WTC11 (cell line): ENCODE data around the gene CMC2. TPM values are rescaled to one million over a fixed set of nuclear protein-coding genes. Genes with fewer than 3 reads are reported as not detected.

Experiments used
- ATAC-seq: fragments of 200-7000 bp; cut with Tn5 transposase; 2 replicates; pipeline ENCODE4 v1.10.0; 2021; ENCODE audit warnings: mild to moderate bottlenecking, moderate library complexity
- CTCF ChIA-PET: fragments of 300-600 bp; sonication (Branson Sonifier 250); formaldehyde crosslinking; loops from one replicate; lab custom pipeline; 2021; ENCODE audit warnings: antibody characterized with exemption; lab: Charles Lee
- POLR2A ChIA-PET: fragments of 350-600 bp; sonication (Branson Sonifier 250); formaldehyde crosslinking; loops from one replicate; lab custom pipeline; 2021; ENCODE audit warnings: antibody characterized with exemption; lab: Charles Lee
- DNase-seq: peaks from one replicate; pipeline ENCODE4 v3.0.0; 2021; ENCODE audit warnings: low spot score
- H3K27ac Mint-ChIP-seq: 2 replicates; pipeline ENCODE4 v1.8.0; 2021; ENCODE audit warnings: mixed read lengths
- H3K27me3 Mint-ChIP-seq: 2 replicates; pipeline ENCODE4 v1.8.0; 2021; ENCODE audit warnings: low read depth, mild to moderate bottlenecking, moderate library complexity, mixed read lengths
- H3K36me3 Mint-ChIP-seq: 2 replicates; pipeline ENCODE4 v1.8.0; 2021; ENCODE audit warnings: mixed read lengths
- H3K4me1 Mint-ChIP-seq: 2 replicates; pipeline ENCODE4 v1.8.0; 2022; ENCODE audit warnings: mixed read lengths
- H3K4me3 Mint-ChIP-seq: 2 replicates; pipeline ENCODE4 v1.8.0; 2021; ENCODE audit warnings: mild to moderate bottlenecking, moderate library complexity, mixed read lengths
- H3K9me3 Mint-ChIP-seq: 2 replicates; pipeline ENCODE4 v1.8.0; 2021; ENCODE audit warnings: mixed read lengths
- ELF4 ChIP-seq: sonication (generic); formaldehyde crosslinking; IDR thresholded peaks from 2 replicates; pipeline ENCODE4 v1.8.1; 2022; ENCODE audit warnings: low read depth, mild to moderate bottlenecking, moderate library complexity, missing genetic modification reagents
- ETV6 ChIP-seq: sonication (generic); formaldehyde crosslinking; IDR thresholded peaks from 2 replicates; pipeline ENCODE4 v1.8.1; 2022; ENCODE audit warnings: mild to moderate bottlenecking, missing genetic modification reagents
- NFE2L1 ChIP-seq: sonication (generic); formaldehyde crosslinking; IDR thresholded peaks from 2 replicates; pipeline ENCODE4 v1.8.1; 2023; ENCODE audit warnings: missing genetic modification reagents
- NR2C2 ChIP-seq: sonication (generic); formaldehyde crosslinking; IDR thresholded peaks from 2 replicates; pipeline ENCODE4 v1.8.0; 2022; ENCODE audit warnings: mild to moderate bottlenecking, missing genetic modification reagents
- total RNA-seq: library from RNA; stranded (reverse); gene quantifications from 3 replicates; pipeline ENCODE4 v1.2.3, GENCODE V29; 2021
- TF ChIP-seq, protein P1 (sequence below): sonication (generic); formaldehyde crosslinking; IDR thresholded peaks from 2 replicates; pipeline ENCODE4 v1.8.1; 2022; ENCODE audit warnings: missing genetic modification reagents, borderline replicate concordance
- TF ChIP-seq, protein P2 (sequence below): sonication (generic); formaldehyde crosslinking; IDR thresholded peaks from 2 replicates; pipeline ENCODE4 v1.8.0; 2022; ENCODE audit warnings: missing genetic modification reagents
- TF ChIP-seq, protein P3 (sequence below): fragments of 250-450 bp; sonication (Bioruptor Pico); IDR thresholded peaks from 2 replicates; pipeline ENCODE4 v1.9.0; 2021; ENCODE audit warnings: moderate library complexity, mild to moderate bottlenecking, inconsistent platforms, borderline replicate concordance
- TF ChIP-seq, protein P4 (sequence below): sonication (generic); formaldehyde crosslinking; conservative IDR thresholded peaks from 2 replicates; pipeline ENCODE4 v1.8.1; 2022; ENCODE audit warnings: mild to moderate bottlenecking, missing genetic modification reagents
- TF ChIP-seq, protein P5 (sequence below): fragments of 250-450 bp; sonication (Bioruptor Pico); conservative IDR thresholded peaks from 2 replicates; pipeline ENCODE4 v1.9.0; 2021; ENCODE audit warnings: mild to moderate bottlenecking
- TF ChIP-seq, protein P6 (sequence below): sonication (generic); formaldehyde crosslinking; IDR thresholded peaks from 2 replicates; pipeline ENCODE4 v1.8.0; 2023; ENCODE audit warnings: mild to moderate bottlenecking, missing genetic modification reagents
- TF ChIP-seq, protein P7 (sequence below): sonication (generic); formaldehyde crosslinking; IDR thresholded peaks from 2 replicates; pipeline ENCODE4 v1.8.1; 2022; ENCODE audit warnings: mild to moderate bottlenecking, moderate library complexity, missing genetic modification reagents
- TF ChIP-seq, protein P8 (sequence below): sonication (generic); formaldehyde crosslinking; IDR thresholded peaks from 2 replicates; pipeline ENCODE4 v1.8.0; 2022; ENCODE audit warnings: mild to moderate bottlenecking, missing genetic modification reagents

Gene CMC2
- total RNA-seq, 1 experiment from 2014 or later: 78.9 TPM

DNA sequence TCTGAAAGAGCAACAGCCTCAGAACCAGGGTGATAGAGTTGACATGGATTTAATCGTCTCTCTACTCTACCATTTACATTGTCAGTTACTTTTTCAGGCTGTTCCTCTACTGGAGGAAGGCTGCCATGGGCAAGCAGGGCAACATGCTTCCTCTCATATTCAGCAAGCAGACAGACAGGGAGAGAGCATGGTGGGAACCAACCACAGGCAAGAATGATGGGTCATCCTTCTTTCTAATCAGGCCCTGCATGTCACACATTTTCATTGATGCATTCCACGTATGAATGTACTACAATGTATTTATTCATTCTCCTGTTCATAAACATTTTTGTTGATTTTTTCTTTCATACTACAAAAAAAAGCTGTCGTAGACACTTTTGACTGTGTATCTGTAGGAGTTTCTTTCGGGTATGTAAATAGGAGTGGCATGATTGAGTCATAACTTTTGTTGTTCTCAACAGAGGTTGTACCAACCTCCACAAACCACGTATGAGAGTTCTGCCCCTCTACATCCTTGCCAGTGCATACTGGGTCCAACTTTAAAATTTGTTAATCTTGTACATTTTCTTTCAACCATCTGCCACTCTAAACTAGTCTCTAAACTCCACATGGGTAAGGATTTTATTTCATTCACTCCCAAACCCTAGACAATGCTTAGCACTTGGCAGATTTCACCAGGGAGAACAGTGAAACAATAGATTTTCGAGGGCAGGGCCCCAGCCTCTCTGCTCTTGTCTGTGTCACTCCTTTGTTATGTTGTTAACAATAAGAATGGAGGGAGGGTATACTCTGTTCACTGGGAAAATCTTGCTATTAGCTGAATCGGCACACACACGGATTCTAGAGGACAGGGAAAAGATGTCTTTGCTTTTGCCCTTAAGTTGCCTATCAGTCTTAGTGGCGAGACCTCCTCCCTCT is 58.7 kb downstream of the CMC2 start:
- no peaks in the 10 kb centered on the region for H3K4me1 Mint-ChIP-seq
- peaks cover 7% of the 10 kb centered on the region for H3K9me3 Mint-ChIP-seq
- H3K27me3 Mint-ChIP-seq: no peaks in the 10 kb centered on the region; the same call in 1 of the 2 replicates
- H3K27ac Mint-ChIP-seq: no peak overlapping the region
- no peaks in the 10 kb centered on the region for H3K36me3 Mint-ChIP-seq
- no peak overlapping the region for H3K4me3 Mint-ChIP-seq
- TF ChIP-seq, protein P1, sequence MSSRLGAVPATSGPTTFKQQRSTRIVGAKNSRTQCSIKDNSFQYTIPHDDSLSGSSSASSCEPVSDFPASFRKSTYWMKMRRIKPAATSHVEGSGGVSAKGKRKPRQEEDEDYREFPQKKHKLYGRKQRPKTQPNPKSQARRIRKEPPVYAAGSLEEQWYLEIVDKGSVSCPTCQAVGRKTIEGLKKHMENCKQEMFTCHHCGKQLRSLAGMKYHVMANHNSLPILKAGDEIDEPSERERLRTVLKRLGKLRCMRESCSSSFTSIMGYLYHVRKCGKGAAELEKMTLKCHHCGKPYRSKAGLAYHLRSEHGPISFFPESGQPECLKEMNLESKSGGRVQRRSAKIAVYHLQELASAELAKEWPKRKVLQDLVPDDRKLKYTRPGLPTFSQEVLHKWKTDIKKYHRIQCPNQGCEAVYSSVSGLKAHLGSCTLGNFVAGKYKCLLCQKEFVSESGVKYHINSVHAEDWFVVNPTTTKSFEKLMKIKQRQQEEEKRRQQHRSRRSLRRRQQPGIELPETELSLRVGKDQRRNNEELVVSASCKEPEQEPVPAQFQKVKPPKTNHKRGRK (CRISPR knock-in tag): no peak
- TF ChIP-seq, protein P2, sequence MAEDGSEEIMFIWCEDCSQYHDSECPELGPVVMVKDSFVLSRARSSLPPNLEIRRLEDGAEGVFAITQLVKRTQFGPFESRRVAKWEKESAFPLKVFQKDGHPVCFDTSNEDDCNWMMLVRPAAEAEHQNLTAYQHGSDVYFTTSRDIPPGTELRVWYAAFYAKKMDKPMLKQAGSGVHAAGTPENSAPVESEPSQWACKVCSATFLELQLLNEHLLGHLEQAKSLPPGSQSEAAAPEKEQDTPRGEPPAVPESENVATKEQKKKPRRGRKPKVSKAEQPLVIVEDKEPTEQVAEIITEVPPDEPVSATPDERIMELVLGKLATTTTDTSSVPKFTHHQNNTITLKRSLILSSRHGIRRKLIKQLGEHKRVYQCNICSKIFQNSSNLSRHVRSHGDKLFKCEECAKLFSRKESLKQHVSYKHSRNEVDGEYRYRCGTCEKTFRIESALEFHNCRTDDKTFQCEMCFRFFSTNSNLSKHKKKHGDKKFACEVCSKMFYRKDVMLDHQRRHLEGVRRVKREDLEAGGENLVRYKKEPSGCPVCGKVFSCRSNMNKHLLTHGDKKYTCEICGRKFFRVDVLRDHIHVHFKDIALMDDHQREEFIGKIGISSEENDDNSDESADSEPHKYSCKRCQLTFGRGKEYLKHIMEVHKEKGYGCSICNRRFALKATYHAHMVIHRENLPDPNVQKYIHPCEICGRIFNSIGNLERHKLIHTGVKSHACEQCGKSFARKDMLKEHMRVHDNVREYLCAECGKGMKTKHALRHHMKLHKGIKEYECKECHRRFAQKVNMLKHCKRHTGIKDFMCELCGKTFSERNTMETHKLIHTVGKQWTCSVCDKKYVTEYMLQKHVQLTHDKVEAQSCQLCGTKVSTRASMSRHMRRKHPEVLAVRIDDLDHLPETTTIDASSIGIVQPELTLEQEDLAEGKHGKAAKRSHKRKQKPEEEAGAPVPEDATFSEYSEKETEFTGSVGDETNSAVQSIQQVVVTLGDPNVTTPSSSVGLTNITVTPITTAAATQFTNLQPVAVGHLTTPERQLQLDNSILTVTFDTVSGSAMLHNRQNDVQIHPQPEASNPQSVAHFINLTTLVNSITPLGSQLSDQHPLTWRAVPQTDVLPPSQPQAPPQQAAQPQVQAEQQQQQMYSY (CRISPR knock-in tag): no peak
- no peak for TF ChIP-seq ELF4
- no peak for TF ChIP-seq NFE2L1 (CRISPR knock-in tag)
- TF ChIP-seq, protein P3, sequence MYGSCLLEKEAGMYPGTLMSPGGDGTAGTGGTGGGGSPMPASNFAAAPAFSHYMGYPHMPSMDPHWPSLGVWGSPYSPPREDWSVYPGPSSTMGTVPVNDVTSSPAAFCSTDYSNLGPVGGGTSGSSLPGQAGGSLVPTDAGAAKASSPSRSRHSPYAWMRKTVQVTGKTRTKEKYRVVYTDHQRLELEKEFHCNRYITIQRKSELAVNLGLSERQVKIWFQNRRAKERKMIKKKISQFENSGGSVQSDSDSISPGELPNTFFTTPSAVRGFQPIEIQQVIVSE (CRISPR knock-in tag): no peak
- TF ChIP-seq NR2C2 (CRISPR knock-in tag): no peak
- TF ChIP-seq, protein P4, sequence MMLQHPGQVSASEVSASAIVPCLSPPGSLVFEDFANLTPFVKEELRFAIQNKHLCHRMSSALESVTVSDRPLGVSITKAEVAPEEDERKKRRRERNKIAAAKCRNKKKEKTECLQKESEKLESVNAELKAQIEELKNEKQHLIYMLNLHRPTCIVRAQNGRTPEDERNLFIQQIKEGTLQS (CRISPR knock-in tag): no peak
- TF ChIP-seq, protein P5, sequence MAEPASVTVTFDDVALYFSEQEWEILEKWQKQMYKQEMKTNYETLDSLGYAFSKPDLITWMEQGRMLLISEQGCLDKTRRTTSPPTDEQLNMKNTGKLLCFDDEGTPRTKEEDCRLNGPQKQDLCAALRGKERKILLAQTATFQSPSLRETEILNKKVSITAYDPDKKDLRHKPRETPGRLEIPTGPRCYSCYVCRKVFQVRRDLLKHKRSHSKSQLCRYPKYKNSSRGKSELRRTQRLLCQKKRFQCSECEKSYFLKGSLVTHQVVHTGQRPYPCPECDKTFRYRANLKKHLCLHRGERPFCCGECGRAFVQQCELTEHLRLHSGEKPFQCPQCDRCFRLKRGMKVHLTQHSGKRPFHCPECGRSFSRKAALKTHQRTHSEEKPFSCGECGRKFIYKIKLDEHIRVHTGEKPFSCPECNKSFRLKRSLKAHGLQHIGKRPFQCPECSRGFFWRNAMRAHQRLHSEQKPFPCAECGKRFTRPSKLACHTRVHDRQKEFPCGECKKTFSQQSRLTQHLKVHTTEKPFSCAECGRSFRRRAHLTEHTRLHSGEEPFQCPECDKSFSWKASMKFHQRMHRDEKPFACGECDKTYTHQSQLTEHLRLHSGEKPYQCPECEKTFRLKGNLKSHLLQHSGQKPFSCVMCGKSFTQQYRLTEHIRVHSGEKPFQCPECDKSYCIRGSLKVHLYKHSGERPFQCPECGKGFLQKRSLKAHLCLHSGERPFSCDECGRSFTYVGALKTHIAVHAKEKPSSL (CRISPR knock-in tag): no peak
- TF ChIP-seq, protein P6, sequence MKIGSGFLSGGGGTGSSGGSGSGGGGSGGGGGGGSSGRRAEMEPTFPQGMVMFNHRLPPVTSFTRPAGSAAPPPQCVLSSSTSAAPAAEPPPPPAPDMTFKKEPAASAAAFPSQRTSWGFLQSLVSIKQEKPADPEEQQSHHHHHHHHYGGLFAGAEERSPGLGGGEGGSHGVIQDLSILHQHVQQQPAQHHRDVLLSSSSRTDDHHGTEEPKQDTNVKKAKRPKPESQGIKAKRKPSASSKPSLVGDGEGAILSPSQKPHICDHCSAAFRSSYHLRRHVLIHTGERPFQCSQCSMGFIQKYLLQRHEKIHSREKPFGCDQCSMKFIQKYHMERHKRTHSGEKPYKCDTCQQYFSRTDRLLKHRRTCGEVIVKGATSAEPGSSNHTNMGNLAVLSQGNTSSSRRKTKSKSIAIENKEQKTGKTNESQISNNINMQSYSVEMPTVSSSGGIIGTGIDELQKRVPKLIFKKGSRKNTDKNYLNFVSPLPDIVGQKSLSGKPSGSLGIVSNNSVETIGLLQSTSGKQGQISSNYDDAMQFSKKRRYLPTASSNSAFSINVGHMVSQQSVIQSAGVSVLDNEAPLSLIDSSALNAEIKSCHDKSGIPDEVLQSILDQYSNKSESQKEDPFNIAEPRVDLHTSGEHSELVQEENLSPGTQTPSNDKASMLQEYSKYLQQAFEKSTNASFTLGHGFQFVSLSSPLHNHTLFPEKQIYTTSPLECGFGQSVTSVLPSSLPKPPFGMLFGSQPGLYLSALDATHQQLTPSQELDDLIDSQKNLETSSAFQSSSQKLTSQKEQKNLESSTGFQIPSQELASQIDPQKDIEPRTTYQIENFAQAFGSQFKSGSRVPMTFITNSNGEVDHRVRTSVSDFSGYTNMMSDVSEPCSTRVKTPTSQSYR (CRISPR knock-in tag): no peak
- no peak for TF ChIP-seq ETV6 (CRISPR knock-in tag)
- TF ChIP-seq, protein P7, sequence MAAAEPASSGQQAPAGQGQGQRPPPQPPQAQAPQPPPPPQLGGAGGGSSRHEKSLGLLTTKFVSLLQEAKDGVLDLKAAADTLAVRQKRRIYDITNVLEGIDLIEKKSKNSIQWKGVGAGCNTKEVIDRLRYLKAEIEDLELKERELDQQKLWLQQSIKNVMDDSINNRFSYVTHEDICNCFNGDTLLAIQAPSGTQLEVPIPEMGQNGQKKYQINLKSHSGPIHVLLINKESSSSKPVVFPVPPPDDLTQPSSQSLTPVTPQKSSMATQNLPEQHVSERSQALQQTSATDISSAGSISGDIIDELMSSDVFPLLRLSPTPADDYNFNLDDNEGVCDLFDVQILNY (CRISPR knock-in tag): no peak
- TF ChIP-seq, protein P8, sequence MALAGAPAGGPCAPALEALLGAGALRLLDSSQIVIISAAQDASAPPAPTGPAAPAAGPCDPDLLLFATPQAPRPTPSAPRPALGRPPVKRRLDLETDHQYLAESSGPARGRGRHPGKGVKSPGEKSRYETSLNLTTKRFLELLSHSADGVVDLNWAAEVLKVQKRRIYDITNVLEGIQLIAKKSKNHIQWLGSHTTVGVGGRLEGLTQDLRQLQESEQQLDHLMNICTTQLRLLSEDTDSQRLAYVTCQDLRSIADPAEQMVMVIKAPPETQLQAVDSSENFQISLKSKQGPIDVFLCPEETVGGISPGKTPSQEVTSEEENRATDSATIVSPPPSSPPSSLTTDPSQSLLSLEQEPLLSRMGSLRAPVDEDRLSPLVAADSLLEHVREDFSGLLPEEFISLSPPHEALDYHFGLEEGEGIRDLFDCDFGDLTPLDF (CRISPR knock-in tag): no peak
- TF ChIP-seq, all 79 proteins: peak for 0
- ChIA-PET CTCF (interaction anchor here (0.8 to 2.1 kb wide), 8 partner anchors 8 to 420 kb away, joined by 3 to 27 read pairs (median 9); no protein-coding TSS in a partner anchor), POLR2A (no interaction called here)
- ATAC-seq: no peak
- no peak for DNase-seq
